Sigmoid colon (tissue), 7 donors: ENCODE results near the gene HAPLN3. TPM values are rescaled to one million over a fixed set of nuclear protein-coding genes. Genes with fewer than 3 reads are reported as not detected.

Experiments used
- DNase-seq: peaks from one replicate; pipeline ENCODE4 v3.0.0-alpha.2; 2019
- H3K27ac ChIP-seq, 4 donors: fragments of 200-600 bp; sonication (generic); one replicate each; pipeline ENCODE4 v1.5.1; 2016 to 2019; ENCODE audit warnings: mild to moderate bottlenecking in 1 of 4
- H3K27me3 ChIP-seq, 3 donors: fragments of 200-600 bp; sonication (generic); one replicate each; pipeline ENCODE4 v1.5.1; 2019; ENCODE audit warnings: mild to moderate bottlenecking in 1 of 3
- H3K36me3 ChIP-seq, 4 donors: fragments of 200-600 bp; sonication (generic); one replicate each; pipeline ENCODE4 v1.5.1; 2016 to 2019
- H3K4me1 ChIP-seq, 4 donors: fragments of 200-600 bp; sonication (generic); one replicate each; pipeline ENCODE4 v1.5.1; 2017 to 2019
- H3K4me3 ChIP-seq, 4 donors: fragments of 200-600 bp; sonication (generic); one replicate each; pipeline ENCODE4 v1.5.1; 2017 to 2019; ENCODE audit warnings: mild to moderate bottlenecking in 2 of 4, moderate library complexity in 1 of 4
- H3K9me3 ChIP-seq, 4 donors: fragments of 200-600 bp in 3 of 4; sonication (generic) in 3 of 4; one replicate each; pipeline versions ENCODE4 v1.5.1 to v1.6.1; 2013 to 2019
- CTCF ChIP-seq, 4 experiments: fragments of 450-650 bp in 3 of 4; fragments of 200-600 bp in 1 of 4; IDR thresholded peaks; one replicate each; pipeline ENCODE4 v1.5.1; 2016 to 2019; ENCODE audit warnings: antibody characterized with exemption in 4 of 4, mild to moderate bottlenecking in 3 of 4, moderate library complexity in 2 of 4
- EP300 ChIP-seq, 4 donors: sonication (generic); formaldehyde crosslinking; IDR thresholded peaks; one replicate each; pipeline ENCODE4 v1.6.1; 2017; ENCODE audit warnings: antibody characterized with exemption in 4 of 4
- POLR2A ChIP-seq, 2 donors: fragments of 450-650 bp; IDR thresholded peaks; one replicate each; pipeline ENCODE4 v1.6.1; 2016; ENCODE audit warnings: antibody characterized with exemption in 2 of 2, mild to moderate bottlenecking in 2 of 2, moderate library complexity in 2 of 2
- POLR2AphosphoS5 ChIP-seq, 4 donors: sonication (generic); formaldehyde crosslinking; IDR thresholded peaks; one replicate each; pipeline ENCODE4 v1.6.1; 2017; ENCODE audit warnings: antibody characterized with exemption in 4 of 4
- WGBS, 2 donors: extraction: QIAGEN DNeasy Blood & Tissue Kit; methylation state at CpG; one replicate each; pipeline ENCODE4 v1.1.7; 2013; 5-methylcytosine and 5-hydroxymethylcytosine counted together
- intact Hi-C: fragments of 100-400 bp; cut with DNase I; formaldehyde crosslinking; loops from one replicate; pipeline ENCODE4 v1.15.1; 2023
- polyA plus RNA-seq, 3 donors: library from polyadenylated mRNA; stranded (reverse); fragments of 200-250 nt; gene quantifications; one replicate each; pipeline ENCODE4 v1.2.3, GENCODE V29; 2013
- total RNA-seq, 4 donors: library from RNA; depleted of rRNA; stranded (reverse); fragments of >200 nt; gene quantifications; one replicate each; pipeline ENCODE4 v1.1.0, GENCODE V29; 2016
- donor health status: healthy with polysubstance abuse.
- donor health status: Bipolar disorder and iron deficiency.
- donor health status: healthy.

HAPLN3 gene
- total and polyA plus RNA-seq, 7 donors: 0.60 to 20.9 (median 4.2) TPM; not detected in 1

GRCh38 chr15:88874684-88875083 lies 20.7 kb downstream of the HAPLN3 start:
- no peaks in the 10 kb centered on the region for H3K4me1 ChIP-seq
- no peak for DNase-seq
- intact Hi-C loops: no loop called here
- WGBS, 2 donors: 40 to 50% methylated on average over 6 of the region's 6 CpGs
- H3K27me3 ChIP-seq: no peaks in the 10 kb centered on the region
- H3K9me3 ChIP-seq: no peaks in the 10 kb centered on the region
- no peaks in the 10 kb centered on the region for H3K36me3 ChIP-seq
- H3K4me3 ChIP-seq: no peak overlapping the region
- TF ChIP-seq POLR2AphosphoS5 (IDR thresholded peaks at IDR 0.05): no peak
- no peak for TF ChIP-seq EP300 (IDR thresholded peaks at IDR 0.05)
- TF ChIP-seq POLR2A (IDR thresholded peaks at IDR 0.05): no peak
- TF ChIP-seq CTCF (IDR thresholded peaks at IDR 0.05): no peak
- no peak overlapping the region for H3K27ac ChIP-seq

- DNase-seq: no peak
- Histone ChIP-seq H3K4me1 (no peaks in the 10 kb centered on the region), H3K9me3 (no peaks in the 10 kb centered on the region), H3K27ac (no peak overlapping the region), H3K4me3 (no peak overlapping the region), H3K27me3 (no peaks in the 10 kb centered on the region), H3K36me3 (no peaks in the 10 kb centered on the region)
- TF ChIP-seq POLR2AphosphoS5 (IDR thresholded peaks at IDR 0.05): no peak
- intact Hi-C loops: no loop called here
- 85 to 91% methylated on average over 15 of the region's 15 CpGs for WGBS, 2 donors
Measured at GRCh38 chr15:88874275-88874674, 21.1 kb downstream of the HAPLN3 start.

DNA sequence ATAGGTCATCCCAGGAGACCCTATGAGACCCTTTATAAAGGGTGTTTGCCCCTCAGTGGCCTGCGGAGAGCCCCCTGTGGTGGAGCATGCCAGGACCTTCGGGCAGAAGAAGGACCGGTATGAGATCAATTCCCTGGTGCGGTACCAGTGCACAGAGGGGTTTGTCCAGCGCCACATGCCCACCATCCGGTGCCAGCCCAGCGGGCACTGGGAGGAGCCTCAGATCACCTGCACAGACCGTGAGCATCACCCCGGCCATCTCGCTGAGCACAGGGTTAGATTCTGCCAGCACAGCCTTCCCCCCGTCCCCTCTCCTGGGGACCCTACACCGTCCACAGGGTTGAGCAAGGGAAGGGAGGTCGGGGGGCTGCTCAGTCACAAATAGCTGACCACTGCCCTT lies 21.6 kb downstream of the HAPLN3 start:
- Histone ChIP-seq H3K4me1 (no peaks in the 10 kb centered on the region), H3K9me3 (no peaks in the 10 kb centered on the region), H3K27ac (no peak overlapping the region), H3K36me3 (no peaks in the 10 kb centered on the region), H3K27me3 (no peaks in the 10 kb centered on the region), H3K4me3 (no peak overlapping the region)
- intact Hi-C loops: no loop called here
- WGBS, 2 donors: 87 to 91% methylated on average over 13 of the region's 13 CpGs
- DNase-seq: no peak
- TF ChIP-seq CTCF (IDR thresholded peaks at IDR 0.05) (no peak), POLR2AphosphoS5 (IDR thresholded peaks at IDR 0.05) (no peak), EP300 (IDR thresholded peaks at IDR 0.05) (no peak), POLR2A (IDR thresholded peaks at IDR 0.05) (no peak)

- TF ChIP-seq POLR2A (IDR thresholded peaks at IDR 0.05) (no peak), POLR2AphosphoS5 (IDR thresholded peaks at IDR 0.05) (no peak), CTCF (IDR thresholded peaks at IDR 0.05) (no peak), EP300 (IDR thresholded peaks at IDR 0.05) (no peak)
- intact Hi-C loops: no loop called here
Measured at GRCh38 chr15:88872706-88873105, 22.6 kb downstream of the HAPLN3 start.

GRCh38 chr15:88872106-88872505 lies 23.2 kb downstream of the HAPLN3 start:
- H3K27me3 ChIP-seq: no peaks in the 10 kb centered on the region
- WGBS, 2 donors: 65 to 80% methylated on average over 6 of the region's 6 CpGs

More at GRCh38 chr15:88872706-88873105, 22.6 kb downstream of the HAPLN3 start:
- Histone ChIP-seq H3K4me3 (no peak overlapping the region), H3K4me1 (no peaks in the 10 kb centered on the region), H3K36me3 (no peaks in the 10 kb centered on the region), H3K27ac (no peak overlapping the region), H3K27me3 (no peaks in the 10 kb centered on the region), H3K9me3 (no peaks in the 10 kb centered on the region)
- DNase-seq: no peak
- 28 to 78% methylated on average over 9 of the region's 9 CpGs for WGBS, 2 donors

More at GRCh38 chr15:88872106-88872505, 23.2 kb downstream of the HAPLN3 start:
- no peaks in the 10 kb centered on the region for H3K9me3 ChIP-seq
- TF ChIP-seq POLR2A (IDR thresholded peaks at IDR 0.05) (no peak), POLR2AphosphoS5 (IDR thresholded peaks at IDR 0.05) (no peak), CTCF (IDR thresholded peaks at IDR 0.05) (no peak), EP300 (IDR thresholded peaks at IDR 0.05) (no peak)
- H3K4me1 ChIP-seq: no peaks in the 10 kb centered on the region
- no peak overlapping the region for H3K4me3 ChIP-seq
- no peak overlapping the region for H3K27ac ChIP-seq
- no peaks in the 10 kb centered on the region for H3K36me3 ChIP-seq
- intact Hi-C loops: no loop called here
- DNase-seq: no peak
